Ishikawa (cell line): Measurements from ENCODE around the gene KPTN.

ENCODE experiments used
- CEBPB ChIP-seq: IDR thresholded peaks from 2 replicates; pipeline ENCODE4 v1.6.1; 2012
- EGR1 ChIP-seq: IDR thresholded peaks from 2 replicates; pipeline ENCODE4 v1.6.1; 2012
- EP300 ChIP-seq: IDR thresholded peaks from 2 replicates; pipeline ENCODE4 v1.6.1; 2012; ENCODE audit warnings: borderline replicate concordance
- FOXM1 ChIP-seq: IDR thresholded peaks from 2 replicates; pipeline ENCODE4 v1.6.1; 2012; ENCODE audit warnings: low read depth, borderline replicate concordance
- RAD21 ChIP-seq: IDR thresholded peaks from 2 replicates; pipeline ENCODE4 v1.6.1; 2012; ENCODE audit warnings: low read depth
- TAF1 ChIP-seq: IDR thresholded peaks from 2 replicates; pipeline ENCODE4 v1.6.1; 2012; ENCODE audit warnings: low read depth, mild to moderate bottlenecking
- TEAD4 ChIP-seq: IDR thresholded peaks from 2 replicates; pipeline ENCODE4 v1.6.1; 2012
- YY1 ChIP-seq: IDR thresholded peaks from 2 replicates; pipeline ENCODE4 v1.6.1; 2012; ENCODE audit warnings: low read depth
- TF ChIP-seq, protein P1 (sequence below): IDR thresholded peaks from 2 replicates; pipeline ENCODE4 v1.6.1; 2012
- TF ChIP-seq, protein P2 (sequence below): IDR thresholded peaks from 2 replicates; pipeline ENCODE4 v1.6.1; 2012; ENCODE audit warnings: low read depth, mild to moderate bottlenecking

DNA sequence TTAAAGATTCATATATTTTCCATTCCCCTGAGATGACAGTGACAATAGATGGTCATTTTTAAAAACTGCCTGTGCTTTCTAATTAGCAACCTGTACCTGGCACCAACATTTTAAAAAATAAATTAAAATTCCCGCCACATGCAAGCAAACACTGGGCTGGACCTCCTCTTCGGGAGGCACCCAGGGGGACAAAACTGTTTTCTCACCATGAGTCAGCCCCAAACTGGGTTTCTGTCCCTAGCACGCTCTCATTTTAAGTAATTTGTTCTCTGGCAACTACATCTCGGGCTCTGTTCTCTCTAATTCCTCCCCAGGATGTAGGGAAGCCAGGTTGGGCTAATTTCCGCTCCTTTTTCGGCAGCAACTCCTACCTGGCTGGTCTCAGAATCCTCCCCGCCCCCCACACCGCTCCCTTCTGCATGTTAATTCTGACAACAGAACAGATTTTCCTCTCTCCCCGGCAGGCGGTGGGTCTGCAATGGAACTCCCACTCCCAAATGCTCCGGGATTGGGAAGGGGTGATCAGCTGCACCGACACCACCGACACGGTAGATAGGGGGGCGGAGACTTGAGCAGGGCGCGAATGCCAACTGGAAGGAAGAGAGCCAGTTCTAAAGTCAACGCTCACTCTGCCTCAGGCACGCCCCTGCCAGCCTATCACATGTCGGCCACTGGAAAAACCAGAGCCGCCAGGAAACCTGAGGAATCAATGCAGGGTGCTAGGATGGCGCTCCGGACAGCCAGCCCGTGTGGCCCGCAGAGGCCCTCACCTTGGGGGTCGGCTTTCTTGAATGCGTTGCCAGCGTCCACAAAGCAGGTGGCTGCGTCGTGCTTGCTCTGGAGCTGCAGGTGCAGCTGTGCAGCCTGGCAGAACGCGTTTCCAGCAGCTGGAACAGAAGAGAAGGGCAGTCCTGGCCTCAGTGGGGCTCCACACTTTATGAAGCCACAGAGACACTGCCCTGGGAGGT, 16.1 kb upstream of the KPTN start:
- no peak for TF ChIP-seq EP300
- TF ChIP-seq, protein P1, sequence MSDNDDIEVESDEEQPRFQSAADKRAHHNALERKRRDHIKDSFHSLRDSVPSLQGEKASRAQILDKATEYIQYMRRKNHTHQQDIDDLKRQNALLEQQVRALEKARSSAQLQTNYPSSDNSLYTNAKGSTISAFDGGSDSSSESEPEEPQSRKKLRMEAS = no peak
- TF ChIP-seq RAD21 = no peak
- no peak for TF ChIP-seq EGR1
- TF ChIP-seq, protein P2, sequence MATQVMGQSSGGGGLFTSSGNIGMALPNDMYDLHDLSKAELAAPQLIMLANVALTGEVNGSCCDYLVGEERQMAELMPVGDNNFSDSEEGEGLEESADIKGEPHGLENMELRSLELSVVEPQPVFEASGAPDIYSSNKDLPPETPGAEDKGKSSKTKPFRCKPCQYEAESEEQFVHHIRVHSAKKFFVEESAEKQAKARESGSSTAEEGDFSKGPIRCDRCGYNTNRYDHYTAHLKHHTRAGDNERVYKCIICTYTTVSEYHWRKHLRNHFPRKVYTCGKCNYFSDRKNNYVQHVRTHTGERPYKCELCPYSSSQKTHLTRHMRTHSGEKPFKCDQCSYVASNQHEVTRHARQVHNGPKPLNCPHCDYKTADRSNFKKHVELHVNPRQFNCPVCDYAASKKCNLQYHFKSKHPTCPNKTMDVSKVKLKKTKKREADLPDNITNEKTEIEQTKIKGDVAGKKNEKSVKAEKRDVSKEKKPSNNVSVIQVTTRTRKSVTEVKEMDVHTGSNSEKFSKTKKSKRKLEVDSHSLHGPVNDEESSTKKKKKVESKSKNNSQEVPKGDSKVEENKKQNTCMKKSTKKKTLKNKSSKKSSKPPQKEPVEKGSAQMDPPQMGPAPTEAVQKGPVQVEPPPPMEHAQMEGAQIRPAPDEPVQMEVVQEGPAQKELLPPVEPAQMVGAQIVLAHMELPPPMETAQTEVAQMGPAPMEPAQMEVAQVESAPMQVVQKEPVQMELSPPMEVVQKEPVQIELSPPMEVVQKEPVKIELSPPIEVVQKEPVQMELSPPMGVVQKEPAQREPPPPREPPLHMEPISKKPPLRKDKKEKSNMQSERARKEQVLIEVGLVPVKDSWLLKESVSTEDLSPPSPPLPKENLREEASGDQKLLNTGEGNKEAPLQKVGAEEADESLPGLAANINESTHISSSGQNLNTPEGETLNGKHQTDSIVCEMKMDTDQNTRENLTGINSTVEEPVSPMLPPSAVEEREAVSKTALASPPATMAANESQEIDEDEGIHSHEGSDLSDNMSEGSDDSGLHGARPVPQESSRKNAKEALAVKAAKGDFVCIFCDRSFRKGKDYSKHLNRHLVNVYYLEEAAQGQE = no peak
- no peak for TF ChIP-seq TAF1
- no peak for TF ChIP-seq FOXM1
- no peak for TF ChIP-seq YY1
- no peak for TF ChIP-seq CEBPB
- no peak for TF ChIP-seq TEAD4
